Body of pancreas (tissue), 4 donors: ENCODE measurements around the gene SRXN1.

ENCODE experiments used
- CTCF ChIP-seq, 7 experiments: fragments of 450-650 bp in 4 of 7; fragments of 200-600 bp in 3 of 7; sonication (generic) in 3 of 7; IDR thresholded peaks; one replicate each; pipeline ENCODE4 v1.5.1; 2016 to 2019; ENCODE audit warnings: antibody characterized with exemption in 7 of 7
- POLR2A ChIP-seq, 3 donors: fragments of 450-650 bp; IDR thresholded peaks; one replicate each; pipeline ENCODE4 v1.6.1; 2016; ENCODE audit warnings: antibody characterized with exemption in 3 of 3, mild to moderate bottlenecking in 2 of 3

GRCh38 chr20:625360-625932 lies 27.6 kb downstream of the SRXN1 start:
- no peak for TF ChIP-seq CTCF (IDR thresholded peaks at IDR 0.05)
- TF ChIP-seq POLR2A (IDR thresholded peaks at IDR 0.05): no peak
